GM21717 (cell line): ENCODE measurements around the gene CERS1.
"Not testable (repeated sequence)": the region's sequence is repeated elsewhere in the genome, so short reads cannot be mapped to it uniquely, and the experiment has no call there.

Source experiments
- ATAC-seq: cut with Tn5 transposase; IDR thresholded peaks from one replicate; pipeline ENCODE4 v1.9.1; 2021; ENCODE audit warnings: mild to moderate bottlenecking, moderate library complexity; ENCODE audit not compliant: unreplicated experiment

CERS1 gene

DNA sequence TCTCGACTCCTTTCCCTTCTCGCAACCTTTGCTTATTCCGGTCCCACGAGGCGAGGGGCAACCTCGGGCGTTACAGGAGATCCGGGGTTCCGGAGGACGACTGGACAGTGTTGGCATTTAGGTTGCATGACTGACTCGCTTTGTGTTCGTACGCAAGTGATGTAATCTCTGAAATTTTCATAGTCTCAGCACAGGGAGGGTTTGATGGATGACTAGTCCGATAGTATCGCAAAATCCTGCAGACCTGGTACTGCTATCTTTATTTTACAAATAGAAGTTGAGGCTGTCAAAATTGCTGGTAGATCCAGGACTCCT is 23.9 kb upstream of the CERS1 start:
- ATAC-seq: no peak

DNA sequence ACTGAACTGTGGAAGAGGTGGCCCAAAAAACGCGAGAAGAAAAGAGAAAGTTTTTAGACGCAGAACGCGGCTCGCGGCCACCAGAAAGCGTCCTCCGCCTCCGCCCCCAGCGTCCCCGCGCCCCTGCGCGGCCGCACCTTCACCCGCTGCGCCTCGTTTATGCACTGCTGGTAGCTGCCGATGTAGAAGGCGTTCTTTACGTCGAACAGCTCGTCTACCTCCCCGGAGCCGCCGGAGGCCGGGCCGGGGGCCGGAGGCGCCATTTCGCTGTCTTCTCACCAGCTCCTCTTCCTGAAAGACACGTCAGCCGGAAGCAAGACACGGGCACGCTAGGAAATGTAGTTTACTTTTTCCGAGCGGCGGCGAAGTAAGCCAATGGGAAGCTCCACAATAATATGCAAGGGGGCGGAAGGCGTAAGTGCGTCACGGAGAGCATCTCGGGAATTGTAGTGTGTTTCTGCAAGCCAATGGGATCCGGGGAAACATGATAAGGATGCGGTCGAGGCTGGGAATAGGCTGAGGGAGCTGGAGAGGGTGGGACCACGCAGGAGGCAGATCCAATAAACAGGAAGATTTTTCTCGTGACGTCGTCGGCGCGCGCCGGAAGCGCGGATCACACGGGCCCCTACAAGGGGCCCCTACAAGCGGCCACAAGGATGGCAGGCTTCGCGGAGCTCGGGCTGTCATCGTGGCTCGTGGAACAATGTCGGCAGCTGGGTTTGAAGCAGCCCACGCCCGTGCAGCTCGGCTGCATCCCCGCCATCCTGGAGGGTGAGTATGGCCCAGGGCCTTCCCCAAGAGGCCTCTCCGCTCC is 23.3 kb upstream of the CERS1 start, which contains the start of the genes COPE and DDX49:
TSS of gene COPE (minus strand) at position 302 of the 814 bp plus-strand sequence. CDS start at position 263, 39 bp downstream.
TSS of gene DDX49 (plus strand) at position 630 of the 814 bp plus-strand sequence. CDS start at position 657, 27 bp downstream.
- ATAC-seq: peak; percentile 75

DNA sequence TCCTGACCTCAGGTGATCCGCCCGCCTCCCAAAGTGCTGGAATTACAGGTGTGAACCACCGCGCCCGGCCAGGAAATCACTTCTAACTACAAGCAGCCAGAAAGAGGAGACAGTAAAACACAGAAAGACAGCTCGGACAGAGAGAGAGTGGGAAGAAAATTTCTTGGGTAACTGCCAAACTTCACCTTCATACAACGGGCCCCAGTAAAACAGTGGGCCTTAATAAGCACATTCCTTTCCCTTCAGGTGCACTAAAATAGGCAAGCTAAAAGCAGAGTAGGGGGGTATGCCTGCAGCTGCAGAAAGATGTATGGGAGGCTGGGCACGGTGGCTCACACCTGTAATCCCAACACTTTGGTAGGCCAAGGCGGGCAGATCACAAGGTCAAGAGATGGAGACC is 21.6 kb upstream of the CERS1 start:
- not testable (repeated sequence) for ATAC-seq

DNA sequence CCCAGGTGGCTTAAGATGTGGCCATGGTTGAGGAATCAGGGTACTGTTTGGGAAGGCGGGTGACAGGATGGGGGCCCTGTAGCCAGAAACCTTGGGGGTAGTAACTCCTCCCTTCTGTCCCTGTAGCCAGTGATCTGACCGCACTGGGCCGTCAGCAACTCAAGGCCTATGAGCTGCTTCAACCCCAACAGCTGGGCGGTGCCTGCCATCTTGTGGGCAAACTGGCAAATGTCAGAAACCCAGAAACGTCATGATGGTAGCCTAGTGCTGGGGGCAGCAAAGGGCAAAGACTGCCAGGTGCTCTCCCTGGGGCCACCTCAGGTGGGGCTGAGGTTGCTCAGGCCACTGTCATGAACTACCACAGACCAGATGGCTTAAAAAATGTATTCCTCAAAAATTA is 19.7 kb upstream of the CERS1 start:
- no peak for ATAC-seq

DNA sequence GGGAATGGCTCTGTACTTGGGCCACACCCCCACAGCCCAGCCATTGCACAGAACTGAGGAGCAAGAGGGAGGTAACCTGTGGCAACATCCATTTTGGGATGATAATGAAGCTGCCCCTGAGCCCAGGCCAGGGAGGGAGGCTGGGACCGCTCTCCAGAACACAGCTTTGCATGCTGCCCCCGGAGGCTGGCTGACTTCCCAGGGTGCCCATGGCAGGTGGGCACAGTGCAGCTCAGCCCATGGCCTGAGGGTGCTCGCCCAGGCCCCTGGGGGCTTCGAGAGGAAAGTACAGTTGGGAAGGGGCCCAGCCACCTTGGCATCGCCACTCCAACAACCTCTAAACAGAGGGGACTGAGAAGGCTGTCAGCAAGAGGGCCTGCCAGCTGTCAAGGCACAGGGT is 17.5 kb upstream of the CERS1 start:
- no peak for ATAC-seq

DNA sequence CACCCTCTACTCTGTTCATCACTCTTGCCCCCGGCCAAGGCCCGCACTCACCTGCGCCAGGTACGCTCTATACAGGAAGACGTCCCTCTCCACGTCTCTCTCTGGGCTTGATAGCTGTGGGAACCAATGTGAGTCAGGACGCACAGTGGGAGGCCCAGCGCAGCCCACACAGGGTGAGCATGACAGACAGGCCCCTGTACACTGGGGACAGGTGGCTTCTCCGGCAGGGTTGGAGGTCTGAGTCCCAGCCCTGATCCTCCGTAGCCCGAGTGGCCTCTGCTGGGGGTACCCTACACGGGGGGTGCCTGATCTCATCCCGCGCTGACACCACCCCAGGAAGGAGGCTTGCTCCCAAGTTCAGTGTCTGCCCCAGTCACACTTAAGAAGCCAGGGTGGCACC is 17.0 kb upstream of the CERS1 start:
- ATAC-seq: no peak

DNA sequence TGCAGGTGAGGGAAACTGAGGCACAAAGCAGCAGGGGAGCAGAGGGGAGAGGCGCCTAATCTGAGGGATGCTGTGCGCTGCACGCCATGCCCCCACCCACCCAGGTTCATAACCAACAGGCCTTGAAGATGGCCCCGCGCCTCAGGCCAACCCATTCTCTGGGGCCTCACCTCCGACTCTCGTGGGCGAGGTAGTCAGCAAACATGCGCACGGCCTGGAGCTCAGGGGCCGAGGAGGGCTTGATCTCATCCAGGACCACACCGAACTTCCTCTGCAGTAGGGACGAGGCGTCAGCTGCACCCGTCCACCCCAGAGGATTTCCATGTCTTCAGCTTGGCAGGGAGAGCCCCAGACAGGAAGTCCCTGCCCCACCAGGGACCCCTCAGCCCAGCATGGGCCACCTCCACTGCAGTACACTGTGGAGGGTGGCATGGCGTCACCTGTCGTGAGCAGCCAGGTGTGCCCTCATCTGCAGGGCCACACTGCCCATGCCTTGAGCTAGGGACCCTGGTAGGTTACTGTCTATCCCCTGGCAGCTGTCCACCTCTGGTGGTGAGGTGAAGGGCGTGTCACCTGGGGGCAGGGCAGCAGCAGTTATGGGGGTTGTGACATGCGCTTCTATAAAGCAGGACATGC is 15.0 kb upstream of the CERS1 start:
- ATAC-seq: no peak

DNA sequence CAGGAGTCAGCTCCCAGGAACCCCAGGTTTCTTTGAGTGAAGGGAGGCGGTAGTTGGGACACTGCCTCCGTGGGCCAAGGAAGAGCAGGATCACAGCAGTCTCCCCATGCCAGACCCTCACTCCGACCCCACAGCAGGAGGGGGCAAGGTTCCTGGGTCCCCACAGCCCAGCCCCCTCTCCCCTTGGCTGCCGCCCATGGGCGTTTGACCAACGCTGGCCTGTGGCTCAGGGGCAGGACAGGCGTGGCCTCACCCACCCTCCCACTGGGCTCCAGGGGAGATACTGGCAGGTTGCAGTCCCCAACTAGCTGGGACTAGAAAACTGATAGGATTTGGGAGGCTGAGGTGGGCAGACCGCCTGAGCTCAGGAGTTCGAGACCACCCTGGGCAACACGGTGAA is 14.1 kb upstream of the CERS1 start:
- ATAC-seq: no peak

DNA sequence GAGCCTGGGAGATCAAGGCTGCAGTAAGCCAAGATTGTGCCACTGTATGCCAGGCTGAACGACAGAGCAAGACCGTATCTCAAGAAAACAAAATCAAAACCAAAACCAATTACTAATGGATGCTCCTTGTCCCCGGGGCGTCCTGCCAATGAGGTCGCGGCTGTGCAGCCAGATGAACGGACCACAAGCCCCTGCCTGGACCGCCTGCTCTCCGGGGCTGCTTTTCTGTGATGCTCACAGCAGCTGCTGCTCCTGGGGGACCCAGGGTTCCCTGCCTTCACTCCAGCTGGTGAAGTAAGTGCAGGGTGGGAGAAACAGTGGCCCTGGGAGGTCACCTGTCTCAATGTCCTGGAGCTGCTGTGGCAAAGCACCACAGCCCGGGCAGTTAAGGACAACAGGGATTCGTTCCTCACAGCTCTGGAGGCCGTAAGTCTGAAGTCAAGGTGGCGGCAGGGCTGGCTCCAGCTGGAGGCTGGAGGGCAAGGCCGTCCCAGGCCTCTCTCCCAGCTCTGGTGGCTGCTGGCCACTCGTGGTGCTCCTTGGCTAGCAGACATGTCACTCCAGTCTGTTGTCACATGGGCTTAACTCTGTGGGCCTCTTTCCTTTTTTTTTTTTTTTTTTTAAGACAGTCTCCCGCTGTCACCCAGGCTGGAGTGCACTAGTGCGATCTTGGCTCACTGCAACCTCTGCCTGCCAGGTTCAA is 13.1 kb upstream of the CERS1 start:
- ATAC-seq: no peak

DNA sequence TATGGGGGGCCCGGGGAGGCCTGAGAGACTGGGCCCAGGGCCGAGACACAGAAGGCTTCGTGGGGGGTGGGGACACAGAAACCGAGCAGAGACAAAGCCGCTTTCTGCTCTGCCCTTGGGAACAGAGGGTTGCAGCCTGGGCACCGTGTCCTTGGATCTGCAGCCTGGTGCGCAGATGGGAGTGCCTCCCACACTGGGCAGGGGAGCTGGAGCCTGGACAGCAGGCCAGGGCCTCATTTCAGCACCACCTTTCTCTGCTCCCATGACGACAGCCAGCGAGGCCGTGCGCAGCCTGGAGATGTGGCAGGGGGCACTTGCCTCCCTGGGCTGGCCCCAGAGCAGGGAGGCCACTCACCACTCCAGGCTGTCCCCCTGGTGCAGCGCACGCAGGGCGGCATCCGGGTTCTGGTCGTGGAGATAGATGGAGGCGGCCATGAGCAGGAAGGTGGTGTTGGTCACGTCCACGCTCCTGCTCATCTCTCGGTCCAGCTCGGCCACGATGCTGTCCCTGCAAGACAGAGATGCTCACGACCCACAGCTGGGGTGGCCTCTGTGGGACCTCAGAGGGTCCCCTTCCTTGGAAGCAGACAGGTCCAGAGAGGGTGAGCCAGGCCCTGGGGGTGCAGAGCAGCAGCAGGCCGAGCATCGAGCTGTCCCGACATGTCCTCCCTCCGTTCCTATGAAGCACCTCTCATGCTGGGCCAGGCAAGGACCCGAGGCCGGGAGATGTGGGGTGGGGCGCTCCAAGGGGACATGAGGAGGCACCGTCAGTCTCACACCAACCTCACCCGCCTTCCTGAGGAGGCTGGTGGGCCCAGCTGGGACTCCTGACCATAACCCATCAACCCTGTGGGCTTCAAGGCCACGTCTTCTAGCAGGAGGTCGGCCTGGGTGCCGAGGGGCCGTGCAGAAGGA is 10.9 kb upstream of the CERS1 start:
- ATAC-seq: no peak

DNA sequence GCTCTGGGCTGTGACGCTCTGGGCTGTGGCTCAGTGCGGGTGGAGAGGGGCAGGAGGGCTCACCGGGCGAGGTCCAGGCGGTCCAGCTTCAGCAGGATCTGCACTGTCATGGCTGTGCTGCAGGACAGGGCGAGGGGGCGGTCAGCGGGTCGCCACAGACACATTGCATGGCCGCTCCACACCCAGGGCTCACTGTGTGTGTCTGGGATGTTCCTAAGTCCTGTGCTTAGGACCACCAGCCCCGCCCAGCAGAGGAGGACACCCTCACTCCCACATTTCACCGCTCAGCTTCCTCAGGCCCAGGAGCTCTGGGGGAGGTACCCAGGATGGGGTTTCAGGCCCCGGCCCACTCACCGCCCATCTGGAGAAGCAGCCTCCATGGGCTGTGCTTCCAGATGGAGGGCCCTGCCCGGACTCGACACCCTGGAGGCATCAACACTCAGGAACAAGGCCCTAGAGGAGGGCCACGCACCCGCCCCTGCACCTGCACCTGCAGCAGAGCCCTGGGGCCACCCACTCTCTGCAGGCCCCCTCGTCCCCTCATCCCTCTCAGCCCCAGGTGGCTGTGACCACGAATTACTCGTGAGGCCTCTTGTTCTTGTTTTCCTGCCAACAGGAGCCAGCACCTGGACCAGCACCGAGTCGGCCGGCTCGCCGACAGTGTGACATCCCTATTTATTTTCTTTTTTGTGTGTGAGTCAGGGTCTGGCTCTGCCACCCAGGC is 9.7 kb upstream of the CERS1 start:
- ATAC-seq: no peak

DNA sequence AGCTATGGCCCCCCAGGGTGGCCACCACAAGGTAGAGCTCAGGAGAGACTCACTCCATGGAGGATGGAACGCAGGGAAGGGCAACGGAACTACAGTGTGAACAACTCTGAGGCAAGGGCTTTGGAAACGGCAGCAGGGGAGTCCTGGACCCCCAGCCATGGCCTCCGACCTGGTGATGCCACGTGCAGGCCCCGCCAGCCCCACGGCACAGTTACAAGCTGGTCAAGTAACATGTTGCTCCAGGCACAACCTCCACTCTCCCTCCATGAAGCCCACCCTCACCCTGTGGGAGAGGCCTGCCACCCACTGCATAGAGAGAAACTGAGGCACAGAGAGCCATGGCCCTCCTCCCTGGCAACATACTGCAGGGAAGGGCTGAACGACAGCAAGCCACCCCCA is 9.1 kb upstream of the CERS1 start:
- ATAC-seq: no peak

DNA sequence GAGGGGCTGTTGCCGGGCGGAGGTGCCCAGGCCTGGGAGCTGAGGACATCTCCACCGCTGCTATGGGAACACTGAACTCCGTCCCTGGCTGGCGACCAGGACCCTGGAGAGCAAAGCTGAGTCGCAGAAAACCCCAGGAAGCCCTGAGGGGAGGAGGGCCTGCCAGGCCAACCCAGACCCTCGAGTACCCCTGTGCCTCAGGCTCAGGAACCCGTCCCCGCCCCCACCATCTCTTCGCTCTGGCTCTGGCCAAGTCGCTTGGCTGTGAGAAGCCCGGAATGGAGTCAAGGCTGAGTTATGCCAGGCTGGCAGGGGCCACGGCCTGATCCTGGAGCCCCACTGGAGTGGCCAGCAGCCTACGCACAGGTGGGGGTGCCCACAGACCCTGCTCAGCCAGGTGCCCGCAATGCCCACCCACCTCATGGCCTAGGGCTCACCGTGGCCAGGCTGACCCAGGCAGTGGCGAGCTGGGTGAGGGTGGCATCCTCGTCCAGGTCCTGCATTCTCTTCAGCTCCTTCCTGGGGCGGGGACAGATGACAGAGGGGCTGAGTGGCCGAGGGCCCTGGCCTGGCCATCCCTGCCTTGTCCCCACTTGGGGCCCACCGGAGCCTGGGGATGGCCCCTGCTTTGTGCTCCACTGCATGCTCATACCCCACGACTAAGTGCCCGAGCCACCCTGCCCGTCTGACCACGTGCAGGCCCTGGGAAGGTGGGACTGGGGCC is 8.5 kb upstream of the CERS1 start:
- ATAC-seq: no peak

DNA sequence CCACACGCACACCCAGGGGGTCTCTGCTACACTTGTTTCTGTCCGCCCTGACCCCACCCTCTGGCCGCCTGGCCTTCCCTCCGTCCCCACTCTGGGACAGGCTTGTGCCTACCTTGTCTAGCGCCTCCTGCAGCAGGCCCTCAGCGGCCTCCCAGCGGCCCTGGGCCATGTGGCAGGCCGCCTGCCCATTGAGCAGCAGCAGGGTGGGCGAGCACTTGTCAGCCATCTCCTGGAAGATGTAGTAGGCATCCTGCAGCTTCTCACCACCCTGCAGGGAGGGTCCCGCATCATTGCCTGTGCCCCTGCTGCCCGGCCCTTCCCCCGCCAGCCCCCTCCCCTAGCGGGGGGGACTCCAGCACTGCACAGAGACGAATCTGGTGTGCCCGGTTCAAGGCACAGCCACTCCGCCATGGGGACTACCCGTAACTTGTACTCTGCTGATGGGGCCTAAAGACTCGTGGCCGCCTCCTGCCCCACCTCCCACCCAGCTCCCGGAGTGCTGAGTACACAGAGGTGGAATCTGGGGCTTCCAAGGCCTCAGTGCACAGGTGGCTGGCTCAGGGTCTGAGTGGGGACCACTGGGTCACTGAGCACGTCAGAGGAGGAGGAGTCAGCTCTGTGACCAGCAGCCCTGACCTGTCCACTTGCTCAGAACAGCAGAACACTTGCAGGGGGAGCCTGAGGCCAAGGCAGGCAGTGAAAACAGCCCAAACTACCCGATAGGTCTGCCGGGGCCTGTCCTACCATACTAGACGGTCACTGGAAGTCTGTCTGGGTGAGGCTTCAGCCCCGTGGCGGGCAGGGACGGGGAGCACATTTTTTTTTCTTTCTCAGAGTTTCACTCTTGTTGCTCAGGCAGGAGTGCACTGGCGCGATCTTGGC is 7.4 kb upstream of the CERS1 start:
- no peak for ATAC-seq

DNA sequence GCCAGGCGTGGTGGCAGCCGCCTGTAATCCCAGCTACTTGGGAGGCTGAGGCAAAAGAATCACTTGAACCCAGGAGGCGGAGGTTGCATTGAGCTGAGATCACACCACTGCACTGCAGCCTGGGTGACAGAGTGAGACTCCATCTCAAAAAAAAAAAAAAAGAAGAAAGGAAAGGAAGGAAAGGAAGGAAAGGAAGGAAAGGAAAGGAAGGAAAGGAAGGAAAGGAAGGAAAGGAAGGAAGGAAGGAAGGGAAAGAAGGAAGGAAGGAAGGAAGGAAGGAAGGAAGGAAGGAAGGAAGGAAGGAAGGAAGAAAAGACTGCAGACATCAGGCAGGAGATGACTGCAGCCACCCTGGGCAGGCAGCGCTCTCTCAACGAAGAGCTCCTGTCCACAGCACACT is 6.6 kb upstream of the CERS1 start:
- ATAC-seq: not testable (repeated sequence)

DNA sequence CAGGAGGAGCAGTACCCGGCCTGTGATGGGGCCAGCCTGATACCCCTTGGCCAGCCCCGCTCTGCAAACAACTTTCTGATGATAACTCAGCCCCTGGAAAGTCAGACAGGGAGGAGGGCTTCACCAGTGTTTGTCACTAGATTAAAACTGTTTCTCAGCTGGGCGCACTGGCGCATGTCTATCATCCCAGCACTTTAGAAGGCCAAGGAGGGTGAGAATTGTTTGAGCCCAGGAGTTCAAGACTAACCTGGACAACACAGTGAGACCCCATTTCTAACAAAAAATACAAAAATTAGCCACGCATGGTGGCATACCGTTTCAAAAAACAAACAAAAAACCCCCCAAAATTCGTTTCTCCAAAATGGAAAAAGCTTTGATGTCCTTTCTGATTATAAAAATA is 5.5 kb upstream of the CERS1 start:
- ATAC-seq: no peak

DNA sequence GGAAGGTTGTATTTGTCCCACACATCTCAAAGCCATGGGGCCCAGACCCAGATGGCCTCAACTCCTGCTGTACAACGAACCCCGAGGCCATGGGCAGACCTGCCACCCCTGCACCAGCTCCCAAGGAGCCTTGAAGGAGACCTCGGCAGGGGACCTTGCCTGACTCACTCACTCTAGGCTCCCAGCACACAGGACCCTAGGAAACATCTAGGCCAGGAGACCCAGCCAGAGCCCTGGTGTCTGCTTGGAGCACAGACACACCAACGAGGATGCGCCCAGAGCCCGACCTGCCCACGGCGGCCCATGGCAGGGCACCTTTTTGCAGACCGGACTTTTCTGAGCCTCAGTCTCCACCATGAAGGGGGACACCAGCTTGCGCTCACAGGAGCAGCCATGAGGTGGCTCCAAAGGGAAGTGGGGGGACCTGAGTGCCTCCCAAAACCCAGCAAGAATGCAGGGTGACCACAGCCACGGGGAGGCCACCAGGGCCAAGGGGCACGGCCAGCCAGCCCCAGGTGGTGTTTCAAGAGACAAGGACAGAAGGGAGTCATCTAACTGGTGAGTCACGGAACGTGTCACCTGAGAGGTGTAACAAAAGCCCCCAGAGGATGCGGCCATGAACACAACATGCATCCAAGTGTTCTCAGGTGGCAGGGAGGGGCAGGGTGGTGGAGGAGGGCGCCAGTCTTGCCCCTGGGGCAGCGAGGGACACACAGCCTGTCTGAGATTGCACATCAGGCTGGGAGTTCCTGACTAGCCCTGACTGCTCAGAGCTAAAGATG is 4.9 kb upstream of the CERS1 start:
- ATAC-seq: no peak
